IPS-NIHi11 (cell line): Measurements from ENCODE around the gene C2orf81.
"Not testable (repeated sequence)": the region's sequence is repeated elsewhere in the genome, so short reads cannot be mapped to it uniquely, and the experiment has no call there.

Experiments
- DNase-seq: peaks from one replicate; pipeline ENCODE4 v3.0.0; 2012; ENCODE audit warnings: mixed read lengths, low spot score

The C2orf81 gene

DNA sequence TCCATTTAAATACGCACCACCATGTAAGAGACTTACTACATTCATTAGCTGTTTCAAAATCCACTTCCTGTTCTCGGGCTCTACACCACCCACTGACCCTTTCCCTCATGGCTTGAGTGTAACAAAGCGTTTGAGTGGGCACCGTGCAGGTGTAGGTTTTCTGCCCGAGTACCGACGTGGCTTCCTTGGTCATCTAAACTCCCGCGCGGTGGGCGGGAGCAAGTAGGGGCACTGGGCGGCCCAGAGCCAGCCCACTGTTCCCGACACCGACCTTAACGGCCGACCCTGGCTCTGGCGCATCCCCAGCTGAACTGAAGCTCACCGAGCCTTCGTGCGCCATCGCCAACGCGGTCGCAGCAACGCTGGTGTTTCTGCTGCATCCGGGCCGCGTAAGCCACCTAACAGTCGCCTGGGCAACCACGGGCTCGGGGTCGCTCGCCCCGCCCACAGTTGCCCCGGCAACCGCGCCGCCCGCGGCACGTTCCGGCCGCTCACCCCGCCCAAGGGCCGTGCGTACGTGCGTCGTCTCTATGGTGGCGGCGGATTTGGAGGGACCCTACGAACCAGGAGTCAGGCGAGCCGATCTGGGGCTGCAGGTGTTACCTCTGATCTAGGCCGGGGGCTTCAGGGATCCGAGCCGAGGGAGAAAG is at the start of gene C2orf81, which contains the start of gene WDR54:
Gene C2orf81 (minus strand): TSS at position 399 of the 650 bp plus-strand sequence. CDS start 59 bp downstream, at position 340.
Gene WDR54 (plus strand): TSS at position 510 of the 650 bp plus-strand sequence. CDS start 424 bp downstream, outside the sequence.
- DNase-seq, result peak; percentile 98

DNA sequence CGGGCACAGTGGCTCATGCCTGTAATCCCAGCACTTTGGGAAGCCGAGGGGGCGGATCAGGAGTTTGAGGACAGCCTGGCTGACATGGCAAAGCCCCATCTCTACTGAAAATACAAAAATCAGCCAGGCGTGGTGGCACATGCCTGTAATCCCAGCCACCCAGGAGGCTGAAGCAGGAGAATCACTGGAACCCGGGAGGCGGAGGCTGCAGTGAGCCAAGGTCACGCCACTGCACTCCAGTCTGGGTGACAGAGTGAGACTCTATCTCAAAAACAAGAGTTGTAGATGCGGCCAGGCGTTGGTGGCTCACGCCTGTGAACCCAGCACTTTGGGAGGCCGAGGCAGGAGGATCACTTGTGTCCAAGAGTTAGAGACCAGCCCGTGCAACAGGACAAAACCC is 49.3 kb upstream of the C2orf81 start:
- not testable (repeated sequence) for DNase-seq

DNA sequence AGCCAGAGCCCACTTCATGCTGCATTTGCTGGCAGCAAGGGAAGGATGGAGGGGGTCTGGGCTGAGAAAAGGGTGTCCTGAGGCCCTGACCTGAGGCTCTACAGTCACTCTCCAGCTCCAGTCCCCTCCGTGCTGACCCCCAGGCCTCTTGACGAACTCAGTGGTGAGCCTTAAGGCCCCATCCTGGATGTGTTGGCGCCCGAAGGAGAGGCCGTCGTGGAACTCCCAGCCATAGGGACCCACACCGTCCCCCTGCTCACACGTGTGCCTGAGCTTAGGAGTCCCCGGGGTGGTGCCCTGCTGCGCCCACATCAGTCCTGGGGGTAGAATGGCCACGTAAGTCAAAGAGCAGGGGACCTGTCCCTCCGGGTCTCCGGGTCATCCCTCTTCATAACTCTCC is 43.0 kb upstream of the C2orf81 start:
- no peak for DNase-seq

DNA sequence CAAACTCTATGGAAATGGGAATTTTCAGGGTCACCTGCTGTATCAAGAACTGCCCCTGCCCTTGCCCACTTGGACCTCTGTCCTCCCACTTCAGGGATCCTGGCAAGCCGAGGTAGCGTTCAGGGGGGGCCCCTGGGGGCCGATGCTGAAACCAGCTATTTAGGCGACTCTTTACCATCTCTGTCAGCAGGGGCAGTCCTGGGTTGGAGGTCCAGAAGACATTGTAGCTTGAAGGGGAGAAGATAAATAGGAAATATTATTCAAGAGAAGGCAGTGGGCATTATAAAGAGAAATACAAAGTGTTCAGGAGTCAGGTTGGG is 41.3 kb upstream of the C2orf81 start:
- DNase-seq, result no peak

DNA sequence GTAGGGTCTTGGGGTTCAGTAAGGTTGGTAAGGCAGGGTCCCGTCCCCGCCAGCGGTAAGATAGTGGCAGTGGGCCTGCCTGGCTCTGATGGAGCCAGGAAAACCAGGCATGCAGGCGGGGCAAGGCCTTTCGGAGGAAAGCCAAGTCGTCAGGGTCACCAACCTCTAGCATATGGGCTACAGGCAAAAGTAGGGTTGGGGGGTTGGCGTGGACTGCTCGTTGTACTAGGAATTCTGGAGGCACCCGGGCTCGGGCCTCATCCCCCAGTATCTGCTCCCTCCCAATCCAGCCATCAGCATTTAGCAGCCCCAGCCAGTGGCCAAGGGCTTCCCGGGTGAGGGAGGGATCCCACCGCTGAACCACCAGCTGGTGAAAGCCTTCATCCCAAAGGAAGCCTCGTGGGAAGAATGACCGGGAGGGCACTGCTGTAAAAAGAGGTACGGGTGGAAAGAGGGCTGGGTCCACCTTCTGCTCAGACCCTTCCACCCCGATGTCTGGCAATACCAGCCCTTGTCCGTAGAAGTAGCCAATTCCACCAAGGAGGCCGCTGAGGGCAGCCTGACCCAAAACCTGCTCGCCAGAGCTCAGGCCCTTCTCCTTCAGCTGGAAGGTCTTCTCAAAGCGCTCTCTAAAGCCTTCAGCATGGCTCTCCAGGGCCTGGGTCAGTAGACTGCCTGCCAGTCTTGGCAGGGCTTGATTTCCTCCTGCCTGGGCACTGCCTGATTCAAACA is 40.8 kb upstream of the C2orf81 start:
- no peak for DNase-seq

DNA sequence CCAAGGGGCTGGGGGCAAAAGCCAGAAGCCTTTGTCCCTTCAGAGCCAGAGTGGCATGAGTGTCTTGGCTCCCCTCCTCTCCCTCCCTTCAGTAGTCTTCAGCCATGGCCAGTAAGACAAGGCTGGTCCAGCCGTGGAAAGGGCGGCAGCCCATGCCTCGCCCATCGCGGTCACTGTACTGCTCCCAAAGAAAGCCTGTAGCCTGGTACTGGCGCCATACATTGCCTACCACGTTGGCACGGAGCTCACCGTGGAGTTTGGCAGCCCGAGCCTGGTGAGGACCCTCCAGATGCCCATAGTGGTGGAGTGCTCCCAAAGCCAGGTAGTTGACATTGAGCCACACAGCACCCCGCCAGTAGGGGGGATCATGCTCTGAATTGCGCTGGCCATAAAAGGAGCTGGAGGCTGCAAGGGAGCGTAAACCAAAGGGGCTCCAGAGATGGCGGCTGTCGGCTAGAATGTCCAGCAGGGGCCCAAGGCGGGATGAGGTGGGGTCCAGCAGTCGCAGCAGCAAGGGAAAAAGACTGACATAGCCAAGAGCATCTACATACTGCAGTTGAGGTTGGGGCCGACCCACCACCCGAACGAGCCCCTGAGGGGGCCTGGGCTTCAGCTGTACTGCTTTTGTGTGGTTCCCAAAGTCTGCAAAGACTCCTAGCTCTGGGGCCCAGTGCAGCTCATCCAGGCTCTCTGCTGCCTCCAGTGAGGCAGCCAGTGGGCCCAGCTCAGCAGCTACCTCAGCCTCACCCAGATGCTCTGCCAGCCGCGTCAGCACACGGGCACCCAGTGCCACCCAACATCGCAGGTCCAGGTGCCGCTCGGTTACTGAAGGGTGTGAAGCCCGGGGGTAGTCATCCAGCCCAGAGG is 40.0 kb upstream of the C2orf81 start:
- DNase-seq, result peak; percentile 23

DNA sequence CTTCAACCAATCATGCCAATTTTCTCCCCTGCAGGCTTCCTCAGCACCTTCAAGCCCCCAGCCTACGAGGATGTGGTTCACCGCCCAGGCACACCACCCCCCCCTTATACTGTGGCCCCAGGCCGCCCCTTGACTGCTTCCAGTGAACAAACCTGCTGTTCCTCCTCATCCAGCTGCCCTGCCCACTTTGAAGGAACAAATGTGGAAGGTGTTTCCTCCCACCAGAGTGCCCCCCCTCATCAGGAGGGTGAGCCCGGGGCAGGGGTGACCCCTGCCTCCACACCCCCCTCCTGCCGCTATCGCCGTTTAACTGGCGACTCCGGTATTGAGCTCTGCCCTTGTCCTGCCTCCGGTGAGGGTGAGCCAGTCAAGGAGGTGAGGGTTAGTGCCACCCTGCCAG is 38.8 kb upstream of the C2orf81 start:
- DNase-seq, result not testable (repeated sequence)

DNA sequence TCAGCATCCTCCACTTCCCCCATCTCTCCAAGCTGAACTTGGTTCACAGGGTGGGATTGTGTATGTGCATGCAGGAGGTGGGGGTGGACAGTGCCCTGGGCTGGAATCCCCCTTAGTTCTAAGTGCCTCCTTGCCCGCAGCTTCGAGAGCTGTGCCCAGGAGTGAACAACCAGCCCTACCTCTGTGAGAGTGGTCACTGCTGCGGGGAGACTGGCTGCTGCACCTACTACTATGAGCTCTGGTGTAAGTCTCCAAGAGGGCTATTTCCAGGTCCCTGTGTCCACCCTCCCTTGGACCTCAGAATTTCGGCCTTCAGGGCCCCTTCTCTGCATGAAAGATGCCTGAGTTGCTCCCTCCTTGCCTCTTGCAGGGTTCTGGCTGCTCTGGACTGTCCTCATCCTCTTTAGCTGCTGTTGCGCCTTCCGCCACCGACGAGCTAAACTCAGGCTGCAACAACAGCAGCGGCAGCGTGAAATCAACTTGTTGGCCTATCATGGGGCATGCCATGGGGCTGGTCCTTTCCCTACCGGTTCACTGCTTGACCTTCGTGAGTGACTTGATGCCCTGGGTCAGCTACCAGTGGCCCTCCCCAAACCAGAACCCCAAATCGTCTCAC is 38.2 kb upstream of the C2orf81 start:
- DNase-seq, result not testable (repeated sequence)

DNA sequence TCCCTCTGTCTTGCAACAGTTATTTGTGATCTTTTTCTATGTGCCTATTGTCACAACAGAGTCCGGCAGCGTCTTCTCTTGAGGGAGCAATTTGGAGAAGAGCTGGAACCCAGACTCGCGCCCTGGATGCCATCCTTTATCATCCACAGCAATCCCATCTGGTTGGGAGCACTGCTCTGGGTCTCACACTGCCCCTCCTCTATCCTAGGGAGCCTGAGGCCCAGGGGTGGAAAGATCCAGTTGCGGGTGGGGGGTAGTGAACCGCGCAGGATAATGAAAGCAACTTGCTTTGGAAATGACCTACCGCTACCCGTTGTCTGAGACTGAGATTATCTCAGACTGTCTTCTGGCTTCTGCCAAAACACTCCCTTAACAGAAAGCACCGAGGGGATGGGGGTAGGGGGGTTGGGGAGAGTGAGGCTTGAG is 37.5 kb upstream of the C2orf81 start:
- no peak for DNase-seq

DNA sequence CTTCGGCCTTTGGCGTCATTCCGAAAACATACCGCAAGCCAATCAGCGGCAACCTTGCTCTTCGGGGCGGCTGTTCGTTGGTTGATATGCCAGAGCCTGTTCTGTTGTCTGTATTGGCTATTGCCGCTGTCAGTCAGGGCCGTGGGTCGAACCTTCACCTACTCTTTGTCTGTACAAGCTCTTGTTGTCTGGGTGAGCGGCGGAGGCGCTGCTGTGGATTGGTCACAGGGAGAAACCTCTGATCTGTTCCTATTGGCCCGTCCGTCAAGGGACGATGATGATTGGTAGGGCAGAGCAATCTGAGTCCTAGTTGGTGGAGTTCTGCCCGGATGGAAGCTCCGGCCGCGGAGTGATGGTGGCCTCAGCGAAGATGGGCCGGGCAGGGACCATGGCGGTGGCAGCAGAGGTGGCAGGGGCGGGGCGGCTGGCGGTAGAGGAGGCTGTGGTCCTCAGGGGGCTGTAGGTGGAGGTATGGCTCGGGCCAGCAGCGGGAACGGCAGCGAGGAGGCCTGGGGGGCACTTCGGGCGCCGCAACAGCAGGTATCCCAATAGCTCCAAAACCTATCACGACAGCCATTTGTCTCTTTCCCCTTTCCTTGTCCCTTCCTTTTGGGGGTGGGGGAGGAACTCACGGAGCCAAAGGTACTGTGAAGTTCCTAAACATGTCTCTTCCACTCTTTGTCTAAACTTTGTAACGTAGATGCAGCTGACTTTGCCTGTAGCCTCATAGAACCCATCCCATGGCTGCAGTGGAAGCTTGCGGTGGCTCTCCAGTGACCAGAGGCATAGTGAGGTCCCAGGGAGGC is 36.9 kb upstream of the C2orf81 start, which contains the start of gene WBP1:
Gene WBP1 (plus strand): TSS at position 307 of the 806 bp plus-strand sequence. CDS start 165 bp downstream, at position 472.
- peak; percentile 89 for DNase-seq

DNA sequence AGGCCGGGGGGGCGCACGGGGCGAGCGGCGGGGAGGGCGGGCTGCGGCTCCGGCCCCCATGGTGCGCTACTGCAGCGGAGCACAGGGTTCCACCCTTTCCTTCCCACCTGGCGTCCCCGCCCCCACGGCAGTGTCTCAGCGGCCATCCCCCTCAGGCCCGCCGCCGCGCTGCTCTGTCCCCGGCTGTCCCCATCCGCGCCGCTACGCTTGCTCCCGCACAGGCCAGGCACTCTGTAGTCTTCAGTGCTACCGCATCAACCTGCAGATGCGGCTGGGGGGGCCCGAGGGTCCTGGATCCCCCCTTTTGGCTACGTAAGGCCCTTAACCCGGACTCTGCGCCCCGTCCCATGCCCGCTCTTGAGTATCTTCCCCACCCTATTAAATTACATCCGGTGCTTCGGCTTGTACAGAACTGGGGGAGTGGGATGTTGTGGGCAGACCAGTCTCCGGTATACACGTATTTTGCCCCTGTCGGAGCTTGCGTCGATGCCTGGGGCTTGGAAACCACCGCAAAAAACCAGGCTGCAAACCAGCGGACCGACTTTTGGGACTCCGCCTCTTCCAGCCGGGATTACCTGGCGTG is 36.2 kb upstream of the C2orf81 start:
- DNase-seq, result peak; percentile 59

DNA sequence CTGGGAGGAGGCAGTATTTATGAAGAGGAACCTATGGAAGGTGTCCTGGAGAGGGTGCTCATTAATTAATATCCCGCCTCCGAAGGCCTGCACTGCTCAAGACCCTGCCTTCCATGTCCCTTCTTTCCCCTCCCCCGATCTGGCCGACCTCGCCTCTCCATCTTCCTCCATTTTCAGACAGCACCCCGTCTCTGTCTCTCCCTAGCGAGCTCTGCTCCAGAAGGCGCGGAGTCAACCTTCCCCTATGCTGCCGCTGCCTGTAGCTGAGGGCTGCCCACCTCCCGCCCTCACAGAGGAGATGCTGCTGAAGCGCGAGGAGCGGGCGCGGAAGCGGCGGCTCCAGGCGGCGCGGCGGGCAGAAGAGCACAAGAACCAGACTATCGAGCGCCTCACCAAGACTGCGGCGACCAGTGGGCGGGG is 35.7 kb upstream of the C2orf81 start:
- DNase-seq, result no peak

DNA sequence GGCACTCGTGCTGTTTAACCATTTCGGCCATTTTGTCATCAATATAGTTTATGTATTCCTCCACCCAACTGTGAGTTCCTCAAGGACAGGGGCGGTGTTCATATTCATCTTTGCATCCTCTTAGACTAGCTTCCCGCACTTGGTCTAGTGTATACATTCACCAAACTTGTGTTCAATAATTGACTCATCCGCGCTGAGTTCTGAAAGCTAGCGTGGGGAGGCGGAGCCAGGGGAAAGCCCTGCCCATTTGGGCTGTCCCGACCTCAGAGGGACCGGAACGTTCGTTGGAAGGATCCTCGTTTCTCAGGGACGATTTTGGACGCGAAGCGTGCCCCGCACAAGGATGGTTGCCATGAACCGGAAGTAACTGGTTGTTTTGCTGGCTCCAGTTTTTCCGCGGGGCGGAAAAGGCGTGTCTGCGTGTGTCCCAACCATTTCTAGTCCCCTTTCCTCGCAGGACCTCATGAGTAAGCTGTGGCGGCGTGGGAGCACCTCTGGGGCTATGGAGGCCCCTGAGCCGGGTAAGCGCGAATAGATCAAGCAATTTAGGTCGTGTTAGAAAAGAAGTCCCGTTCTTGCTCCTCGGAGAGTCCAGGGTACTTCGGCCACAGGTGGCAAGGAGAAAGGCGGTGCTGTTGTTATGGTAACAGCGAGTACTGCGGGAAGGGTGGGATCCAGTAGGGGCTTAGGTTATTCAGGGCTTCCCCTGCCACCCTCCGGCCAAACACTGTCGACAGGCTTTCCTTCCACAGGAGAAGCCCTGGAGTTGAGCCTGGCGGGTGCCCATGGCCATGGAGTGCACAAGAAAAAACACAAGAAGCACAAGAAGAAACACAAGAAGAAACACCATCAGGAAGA is 33.5 kb upstream of the C2orf81 start, which contains the start of gene INO80B:
Gene INO80B (plus strand): TSS at position 434 of the 858 bp plus-strand sequence. CDS start 30 bp downstream, at position 464.
- DNase-seq, result peak; percentile 77

DNA sequence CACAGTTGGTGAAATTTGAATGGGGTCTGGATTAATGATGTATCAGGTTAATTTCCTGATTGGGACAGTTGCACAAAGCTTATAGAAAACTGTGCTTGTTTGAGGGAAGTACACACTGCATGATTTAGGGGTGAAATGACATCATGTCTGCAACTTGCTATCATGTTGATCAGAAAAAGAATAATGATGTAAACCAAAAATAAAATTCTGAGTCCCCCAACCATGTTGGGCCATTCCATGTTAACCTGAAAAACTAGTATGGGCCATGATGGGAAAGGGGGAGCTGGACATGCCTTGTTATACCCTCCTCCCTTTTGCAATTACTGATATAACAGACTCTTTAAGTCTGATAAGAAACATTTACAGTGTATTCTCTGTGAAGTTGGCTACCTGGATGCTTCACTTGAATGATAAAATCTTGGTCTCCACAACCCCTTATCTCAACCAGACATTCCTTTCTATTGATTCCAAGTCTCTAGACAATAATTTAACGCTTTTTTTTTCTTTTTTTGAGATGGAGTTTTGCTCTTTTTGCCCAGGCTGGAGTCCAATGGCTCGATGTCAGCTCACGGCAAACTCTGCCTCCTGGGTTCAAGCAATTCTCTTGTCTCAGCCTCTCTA is 29.3 kb upstream of the C2orf81 start:
- DNase-seq, result no peak

DNA sequence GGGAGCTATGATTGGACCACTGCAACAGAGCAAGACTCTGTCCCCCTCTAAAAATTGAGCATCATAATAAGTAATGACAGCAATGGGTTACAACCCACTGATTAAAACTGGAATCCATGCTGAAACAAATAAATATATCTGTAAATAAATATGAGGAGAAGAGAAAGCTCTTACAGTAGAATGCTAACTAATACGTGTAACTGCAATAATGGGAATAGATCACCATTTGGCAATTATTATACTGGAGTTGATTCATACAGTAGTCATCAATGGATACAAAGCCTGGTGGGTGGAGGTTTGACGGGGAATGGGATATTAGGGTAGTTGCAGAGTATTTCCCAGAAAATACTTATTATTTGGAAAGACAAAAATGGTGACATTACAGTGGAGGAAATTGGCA is 27.4 kb upstream of the C2orf81 start:
- DNase-seq, result no peak

DNA sequence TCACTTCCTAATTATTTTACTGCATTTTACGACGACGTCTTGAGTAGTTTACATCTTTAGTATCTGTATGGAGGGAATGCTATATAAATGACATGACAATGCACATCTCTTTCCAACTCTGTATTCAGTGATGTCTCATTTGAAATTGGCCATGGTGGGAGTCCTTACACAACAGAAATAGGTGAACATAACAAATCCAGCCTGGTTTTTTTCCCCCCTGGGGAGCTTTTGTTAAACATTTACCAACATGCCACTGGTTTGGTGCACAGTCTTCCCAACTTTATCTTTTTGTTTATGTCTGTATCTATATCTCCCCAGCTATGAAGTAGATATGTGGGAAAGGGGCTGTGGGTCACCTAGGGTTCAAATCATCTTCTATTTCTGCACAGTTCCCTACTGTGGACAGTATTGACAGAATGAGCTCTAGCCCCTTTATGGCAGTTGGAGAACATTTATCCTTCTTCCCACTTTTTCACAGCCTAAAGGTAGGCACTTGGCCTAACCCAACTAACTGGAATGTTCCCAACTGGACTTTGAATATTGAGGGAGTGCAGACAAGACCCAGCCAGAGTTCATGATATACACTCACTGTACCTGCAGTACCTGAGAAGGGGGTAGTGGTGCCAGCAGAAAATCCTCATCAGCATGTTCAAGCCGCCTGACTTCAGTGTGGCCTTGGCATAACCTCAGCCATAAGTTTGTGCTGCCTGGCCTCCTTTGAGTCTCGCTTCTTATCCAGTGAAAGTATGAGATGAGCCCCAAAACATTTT is 26.0 kb upstream of the C2orf81 start:
- DNase-seq, result no peak

DNA sequence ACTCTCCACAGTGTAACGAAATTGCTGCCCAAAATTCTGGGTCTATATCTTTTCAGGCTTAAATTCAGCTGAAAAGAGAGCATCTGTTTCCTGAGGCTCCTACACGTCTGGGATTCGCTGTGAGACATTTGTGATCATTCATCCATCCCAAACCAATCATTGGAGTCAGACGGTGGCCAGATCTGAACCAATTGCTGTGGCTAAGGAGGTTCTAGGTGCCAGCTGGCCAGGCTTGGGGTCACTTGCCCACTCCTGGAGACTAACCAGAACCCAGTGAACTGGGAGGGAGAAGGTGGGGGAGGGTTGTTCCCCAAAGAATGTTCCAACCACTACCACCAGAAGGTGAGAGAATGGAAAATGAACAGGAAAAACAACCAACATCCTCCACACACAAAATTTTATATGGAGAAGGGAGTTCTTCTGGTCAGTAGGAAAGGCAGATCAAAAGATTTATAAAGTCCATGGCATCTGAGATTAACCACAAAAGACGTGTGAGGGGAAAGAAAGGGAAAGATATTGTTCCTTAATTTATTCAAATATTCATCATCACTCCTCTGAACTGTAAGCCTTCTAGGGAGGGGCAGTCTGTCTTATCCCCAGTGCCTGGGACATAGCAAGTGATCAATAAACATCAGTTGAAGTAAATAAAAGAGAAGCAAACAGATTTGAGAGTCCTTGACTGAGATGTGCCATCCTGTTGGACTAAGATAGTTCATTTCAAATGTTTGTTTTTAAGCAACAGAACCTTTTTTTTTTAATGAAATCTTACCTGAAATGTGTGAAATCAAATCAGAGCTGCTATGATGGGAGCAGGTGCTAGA is 23.3 kb upstream of the C2orf81 start:
- DNase-seq, result no peak
